GM19372 (cell line): ENCODE data around the gene NLRC5.

Experiments
- ATAC-seq: cut with Tn5 transposase; IDR thresholded peaks from one replicate; pipeline ENCODE4 v1.9.1; 2021; ENCODE audit warnings: mild to moderate bottlenecking, low read depth, moderate library complexity; ENCODE audit not compliant: unreplicated experiment

NLRC5 gene

GRCh38 chr16:57020651-57021050 lies 31.3 kb downstream of the NLRC5 start:
- ATAC-seq, result no peak

GRCh38 chr16:57021757-57022156 lies 32.4 kb downstream of the NLRC5 start:
- ATAC-seq, result no peak

- ATAC-seq, result no peak
Measured at GRCh38 chr16:57022445-57022844, 33.1 kb downstream of the NLRC5 start.

GRCh38 chr16:57023541-57024249 lies 34.3 kb downstream of the NLRC5 start:
- ATAC-seq, result no peak

GRCh38 chr16:57024894-57025680 lies 35.7 kb downstream of the NLRC5 start:
- ATAC-seq, result no peak

DNA sequence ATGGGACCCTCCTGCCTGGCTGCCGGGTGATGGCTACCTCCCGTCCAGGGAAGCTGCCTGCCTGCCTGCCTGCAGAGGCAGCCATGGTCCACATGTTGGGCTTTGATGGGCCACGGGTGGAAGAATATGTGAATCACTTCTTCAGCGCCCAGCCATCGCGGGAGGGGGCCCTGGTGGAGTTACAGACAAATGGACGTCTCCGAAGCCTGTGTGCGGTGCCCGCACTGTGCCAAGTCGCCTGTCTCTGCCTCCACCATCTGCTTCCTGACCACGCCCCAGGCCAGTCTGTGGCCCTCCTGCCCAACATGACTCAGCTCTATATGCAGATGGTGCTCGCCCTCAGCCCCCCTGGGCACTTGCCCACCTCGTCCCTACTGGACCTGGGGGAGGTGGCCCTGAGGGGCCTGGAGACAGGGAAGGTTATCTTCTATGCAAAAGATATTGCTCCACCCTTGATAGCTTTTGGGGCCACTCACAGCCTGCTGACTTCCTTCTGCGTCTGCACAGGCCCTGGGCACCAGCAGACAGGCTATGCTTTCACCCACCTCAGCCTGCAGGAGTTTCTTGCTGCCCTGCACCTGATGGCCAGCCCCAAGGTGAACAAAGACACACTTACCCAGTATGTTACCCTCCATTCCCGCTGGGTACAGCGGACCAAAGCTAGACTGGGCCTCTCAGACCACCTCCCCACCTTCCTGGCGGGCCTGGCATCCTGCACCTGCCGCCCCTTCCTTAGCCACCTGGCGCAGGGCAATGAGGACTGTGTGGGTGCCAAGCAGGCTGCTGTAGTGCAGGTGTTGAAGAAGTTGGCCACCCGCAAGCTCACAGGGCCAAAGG lies 36.8 kb downstream of the NLRC5 start:
- no peak for ATAC-seq

- ATAC-seq, result no peak
Measured at GRCh38 chr16:57026778-57027062, 37.4 kb downstream of the NLRC5 start.

GRCh38 chr16:57027067-57027466 lies 37.7 kb downstream of the NLRC5 start:
- ATAC-seq, result no peak

DNA sequence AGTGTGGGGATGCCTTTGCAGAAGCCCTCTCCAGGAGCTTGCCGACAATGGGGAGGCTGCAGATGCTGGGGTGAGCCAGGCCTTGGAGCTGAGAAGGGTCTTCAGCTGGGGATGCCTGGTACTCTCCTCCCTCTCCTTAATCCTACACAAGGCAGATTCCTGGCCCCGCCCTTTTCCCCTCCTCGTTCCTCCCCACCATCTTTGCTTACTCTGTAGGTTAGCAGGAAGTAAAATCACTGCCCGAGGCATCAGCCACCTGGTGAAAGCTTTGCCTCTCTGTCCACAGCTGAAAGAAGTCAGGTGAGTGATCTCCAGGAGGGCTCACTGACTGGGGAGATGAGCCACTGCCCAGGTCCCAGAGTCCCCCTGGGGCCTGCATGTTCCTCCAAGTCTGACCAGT lies 38.7 kb downstream of the NLRC5 start:
- ATAC-seq, result no peak

DNA sequence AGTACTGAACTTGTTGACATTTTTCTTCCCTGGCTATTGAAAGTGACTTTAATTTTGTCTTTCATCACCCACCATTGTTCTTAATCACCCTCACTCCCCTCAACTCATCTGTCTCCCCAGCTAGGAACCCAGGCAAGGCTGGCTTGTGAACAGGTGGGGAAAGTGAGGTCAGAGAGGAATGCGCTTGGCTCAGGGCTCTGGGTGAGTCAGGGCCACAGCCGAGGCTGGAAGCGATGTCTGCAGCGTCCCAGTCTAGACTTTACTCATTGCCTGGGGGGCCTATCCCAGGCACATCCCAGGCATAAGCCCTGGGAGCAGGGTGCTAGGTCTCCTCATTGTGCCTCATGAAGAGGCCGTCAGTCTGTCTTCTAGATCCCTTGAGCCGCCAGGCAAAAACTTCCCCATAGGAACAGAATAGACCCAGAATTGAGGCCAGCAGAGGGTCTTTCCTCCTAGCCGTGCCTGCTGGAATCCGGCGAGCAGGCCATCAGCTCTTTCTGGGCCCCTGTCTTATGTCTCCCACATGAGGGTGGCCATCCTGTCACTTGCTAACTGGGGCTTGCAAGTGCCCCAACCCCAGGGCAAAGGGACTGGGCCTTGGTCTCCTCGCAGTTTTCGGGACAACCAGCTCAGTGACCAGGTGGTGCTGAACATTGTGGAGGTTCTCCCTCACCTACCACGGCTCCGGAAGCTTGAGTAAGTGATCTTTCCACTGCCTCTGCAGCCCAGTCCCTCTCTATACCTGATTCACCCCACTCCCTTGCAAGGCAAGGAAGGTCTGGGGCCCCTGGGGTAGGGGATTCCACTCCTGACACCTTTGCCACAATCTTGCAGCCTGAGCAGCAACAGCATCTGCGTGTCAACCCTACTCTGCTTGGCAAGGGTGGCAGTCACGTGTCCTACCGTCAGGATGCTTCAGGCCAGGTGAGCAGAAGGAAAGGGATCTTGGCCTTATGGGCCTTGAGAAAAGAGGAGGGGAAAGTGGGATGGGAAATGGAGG lies 40.1 kb downstream of the NLRC5 start:
- ATAC-seq, result no peak

DNA sequence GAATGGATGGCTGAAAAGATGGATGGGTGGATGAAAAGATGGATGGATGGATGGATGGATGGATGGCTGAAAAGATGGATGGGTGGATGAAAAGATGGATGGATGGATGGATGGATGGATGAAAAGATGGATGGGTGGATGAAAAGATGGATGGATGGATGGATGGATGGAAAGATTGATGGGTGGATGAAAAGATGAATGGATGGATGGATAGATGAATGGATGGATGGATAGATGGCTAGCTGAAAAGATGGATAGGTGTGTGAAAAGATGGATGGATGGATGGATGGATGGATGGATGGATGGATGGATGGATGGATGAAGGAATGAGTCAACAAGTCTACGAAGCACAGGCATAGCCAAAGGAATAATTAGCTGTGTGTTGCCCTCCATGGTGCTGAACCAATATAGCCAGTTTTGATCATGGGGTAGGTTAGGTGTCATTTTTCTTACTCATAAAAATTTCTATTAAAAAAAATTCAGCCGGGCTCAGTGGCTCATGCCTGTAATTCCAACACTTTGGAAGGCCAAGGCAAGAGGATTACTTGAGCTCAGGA lies 41.1 kb downstream of the NLRC5 start:
- no peak for ATAC-seq

- no peak for ATAC-seq
Measured at GRCh38 chr16:57031156-57031555, 41.8 kb downstream of the NLRC5 start.

- no peak for ATAC-seq
Measured at GRCh38 chr16:57032346-57032745, 43.0 kb downstream of the NLRC5 start.

GRCh38 chr16:57032931-57033330 lies 43.6 kb downstream of the NLRC5 start:
- ATAC-seq, result no peak

- no peak for ATAC-seq
Measured at GRCh38 chr16:57036315-57036714, 47.0 kb downstream of the NLRC5 start.

GRCh38 chr16:57036945-57037344 lies 47.6 kb downstream of the NLRC5 start:
- no peak for ATAC-seq

DNA sequence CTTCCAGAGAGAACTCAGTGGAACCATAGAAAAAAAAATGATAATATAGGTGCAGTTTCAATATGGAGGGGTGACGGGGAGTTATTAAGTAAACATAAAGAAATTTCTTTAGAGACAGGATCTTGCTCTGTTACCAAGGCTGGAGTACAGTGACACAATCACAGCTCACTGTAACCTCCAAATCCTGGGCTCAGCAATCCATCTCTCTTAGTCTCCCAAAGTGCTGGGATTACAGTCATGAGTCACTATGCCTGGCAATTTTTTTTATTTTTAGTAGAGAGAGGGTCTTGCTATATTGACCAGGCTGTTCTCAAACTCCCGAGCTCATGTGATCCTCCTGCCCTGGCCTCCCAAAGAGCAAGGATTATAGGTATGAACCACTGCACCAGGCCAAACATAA lies 48.8 kb downstream of the NLRC5 start:
- no peak for ATAC-seq

DNA sequence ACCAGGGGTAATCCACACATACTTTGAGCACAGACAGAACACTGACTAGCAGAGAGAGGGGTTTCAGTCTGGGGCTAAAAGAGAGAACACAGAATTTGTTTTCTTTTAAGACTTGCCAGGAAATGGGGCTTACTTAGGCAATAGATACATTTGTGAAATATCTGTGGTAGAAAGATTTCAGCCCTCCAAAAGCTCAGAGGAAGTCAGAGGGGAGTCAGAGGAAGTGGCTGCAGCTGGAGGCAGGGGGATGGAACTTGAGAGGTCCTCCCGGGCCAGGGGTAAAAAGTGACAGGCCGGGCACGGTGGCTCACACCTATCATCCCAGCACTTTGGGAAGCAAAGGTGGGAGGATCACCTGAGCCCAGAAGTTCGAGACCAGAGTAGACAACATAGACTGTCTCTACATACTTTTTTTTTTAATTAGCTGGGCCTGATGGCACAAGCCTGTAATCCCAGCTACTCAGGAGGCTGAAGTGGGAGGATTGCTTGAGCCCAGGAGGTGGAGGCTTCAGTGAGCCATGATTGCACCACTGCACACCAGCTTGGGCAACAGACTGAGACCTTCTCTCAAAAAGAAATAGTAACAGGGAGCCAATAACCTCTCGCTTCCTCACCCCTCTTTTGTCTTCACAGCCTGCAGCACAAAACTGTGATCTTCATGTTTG lies 49.9 kb downstream of the NLRC5 start:
- ATAC-seq, result peak; percentile 38
